ENCODE results near the gene CR1.
"Not testable (repeated sequence)": the region's sequence is repeated elsewhere in the genome, so short reads cannot be mapped to it uniquely, and the experiment has no call there.

CR1 gene

DNA sequence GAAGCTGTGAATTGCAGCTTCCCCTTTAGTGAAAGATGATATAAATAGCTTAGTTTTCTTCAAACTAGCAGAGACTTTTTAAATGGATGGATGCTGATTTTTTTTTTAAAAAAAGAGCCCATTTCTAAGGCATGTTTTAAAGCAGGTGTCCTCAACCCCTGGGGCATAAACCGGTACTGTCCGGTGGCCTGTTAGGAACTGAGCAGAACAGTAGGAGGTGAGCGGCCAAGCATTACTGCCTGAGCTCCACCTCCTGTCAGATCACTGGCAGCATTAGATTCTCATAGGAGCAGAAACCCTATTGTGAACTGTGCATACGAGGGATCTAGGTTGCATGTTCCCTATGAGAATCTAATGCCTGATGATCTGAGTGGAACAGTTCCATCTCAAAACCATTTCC is 180.2 kb downstream of the CR1 start:
- no peak for DNase-seq (ENCODE audit: low spot score)

DNA sequence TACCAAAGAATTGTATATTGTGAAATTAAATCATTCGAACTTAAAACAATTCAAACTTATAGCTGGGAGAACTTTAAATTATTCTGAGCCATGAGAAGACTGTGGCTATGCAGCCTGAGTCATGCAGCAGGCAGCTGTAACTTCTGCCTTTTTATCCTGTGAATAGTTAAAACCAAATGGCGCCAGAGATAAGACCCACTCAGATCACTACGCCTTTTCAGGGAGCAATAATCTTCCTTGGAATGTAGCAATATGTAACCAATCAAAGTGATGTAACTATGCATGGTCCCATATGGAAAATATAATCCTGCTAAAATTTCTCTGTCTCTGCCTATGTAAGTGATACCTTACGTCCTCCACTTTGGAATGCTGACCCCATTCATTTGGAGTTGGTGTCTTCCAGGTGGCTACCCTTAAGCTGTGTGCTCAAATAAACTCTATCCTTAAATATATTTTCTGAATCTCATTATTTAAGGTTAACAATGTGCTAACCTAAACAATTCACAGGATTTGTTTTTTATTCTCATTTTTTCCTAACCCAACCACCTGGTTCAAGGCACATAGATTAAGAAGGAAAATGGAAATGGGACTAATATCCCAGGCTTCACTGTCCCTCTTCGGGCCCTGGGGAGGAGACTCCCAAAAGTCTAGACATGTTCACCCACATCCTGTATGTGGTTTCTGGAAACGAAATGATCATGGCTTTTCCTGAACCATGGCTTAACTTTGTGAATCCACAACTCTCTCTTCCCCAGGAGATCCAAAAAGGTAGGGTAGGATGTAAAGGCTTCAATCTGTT is 184.8 kb downstream of the CR1 start:
- DNase-seq (ENCODE audit: low spot score) = not testable (repeated sequence)

DNA sequence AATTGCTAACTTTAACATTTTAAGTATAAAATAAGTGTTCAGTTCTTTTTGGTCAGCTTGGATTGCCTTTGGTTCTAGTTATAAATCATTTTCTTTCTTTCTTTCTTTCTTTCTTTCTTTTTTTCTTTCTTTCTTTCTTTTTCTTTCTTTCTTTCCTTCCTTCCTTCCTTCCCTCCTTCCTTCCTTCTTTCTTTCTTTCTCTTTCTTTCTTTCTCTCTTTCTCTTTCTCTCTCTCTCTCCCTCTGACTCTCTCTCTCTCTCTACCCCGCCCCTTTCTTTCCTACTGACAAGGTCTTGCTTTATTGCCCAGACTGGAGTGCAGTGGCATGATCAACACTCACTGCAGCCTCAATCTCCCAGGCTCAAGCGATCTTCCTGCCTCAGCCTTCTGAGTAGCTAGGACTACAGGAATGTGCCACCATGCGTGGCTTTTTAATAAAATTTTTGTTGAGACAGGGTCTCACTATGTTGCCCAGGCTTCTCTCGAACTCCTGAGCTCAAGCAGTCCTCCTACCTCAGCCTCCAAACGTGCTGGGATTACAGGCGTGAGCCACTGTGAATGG is 187.0 kb downstream of the CR1 start:
- DNase-seq (ENCODE audit: low spot score) = not testable (repeated sequence)

DNA sequence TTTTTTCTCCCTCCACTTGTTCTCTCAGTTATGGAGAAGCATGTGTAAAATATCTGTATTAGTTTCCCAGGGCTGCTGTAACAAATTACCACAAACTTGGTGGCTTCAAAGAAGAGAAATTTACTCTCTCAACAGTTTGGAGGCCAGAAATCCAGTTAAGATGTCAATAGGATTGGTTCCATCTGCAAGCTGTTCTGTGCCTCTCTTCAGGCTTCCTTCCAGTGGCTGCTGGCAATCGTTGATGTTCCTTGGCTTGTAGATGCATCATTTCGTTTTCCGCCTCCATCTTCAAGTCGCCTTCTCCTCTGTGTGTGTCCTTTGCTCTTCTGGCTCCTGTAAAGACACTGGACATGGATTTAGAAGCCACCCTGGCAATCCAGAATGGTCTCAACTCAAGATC is 194.6 kb downstream of the CR1 start:
- not testable (repeated sequence) for DNase-seq (ENCODE audit: low spot score)

DNA sequence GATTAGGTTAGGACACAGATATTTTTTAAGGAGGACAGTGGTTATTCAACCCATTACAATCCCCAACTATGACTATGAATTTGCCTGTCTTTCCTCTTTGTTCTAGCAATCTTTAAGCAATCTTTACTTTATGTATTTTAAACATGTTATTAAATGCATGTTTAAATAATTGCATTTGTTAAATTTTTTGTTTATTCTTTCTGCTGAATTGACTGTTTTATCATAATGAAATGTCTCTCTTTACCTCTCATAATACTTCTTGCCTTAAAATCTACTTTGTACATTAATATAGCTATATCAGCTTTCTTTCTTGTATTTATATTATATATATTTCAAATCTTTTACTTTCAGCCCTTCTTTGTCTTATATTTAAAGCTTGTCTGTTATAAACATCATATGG is 195.1 kb downstream of the CR1 start:
- DNase-seq (ENCODE audit: low spot score) = no peak

Measured in globus pallidus (tissue), 1 donor.